T-helper 1 cell treated with Interleukin-12 subunit alpha and Interleukin-12 subunit beta and Interleukin-4 antibody, amounts not matched to agents 30 ng/mL and 1 ng/mL, for 36 hours (primary cell): ENCODE data around the gene HECTD4. TPM values are rescaled to one million over a fixed set of nuclear protein-coding genes. Genes with fewer than 3 reads are reported as not detected.

ENCODE experiments used
- intact Hi-C: fragments of 100-400 bp; cut with micrococcal nuclease; formaldehyde crosslinking; loops from one replicate; pipeline ENCODE4 v1.15.1; 2024
- total RNA-seq: library from RNA; stranded (reverse); gene quantifications from 2 replicates; pipeline ENCODE4 v1.2.3, GENCODE V29; 2022

HECTD4 gene
- total RNA-seq, 1 donor from 2014 or later = 52.8 TPM

- intact Hi-C loops = no loop called here
Observed at GRCh38 chr12:112180422-112180821, 201.8 kb downstream of the HECTD4 start.

- intact Hi-C loops = no loop called here
Observed at GRCh38 chr12:112179916-112180315, 202.3 kb downstream of the HECTD4 start.

- intact Hi-C loops = no loop called here
Observed at GRCh38 chr12:112179341-112179740, 202.9 kb downstream of the HECTD4 start.

- intact Hi-C loops = no loop called here
Observed at GRCh38 chr12:112178796-112179195, 203.4 kb downstream of the HECTD4 start.

GRCh38 chr12:112176321-112177010 lies 205.8 kb downstream of the HECTD4 start:
- intact Hi-C loops = no loop called here

GRCh38 chr12:112175361-112176155 lies 206.7 kb downstream of the HECTD4 start:
- intact Hi-C loops = no loop called here

GRCh38 chr12:112172556-112173324 lies 209.5 kb downstream of the HECTD4 start:
- intact Hi-C loops = no loop called here

- intact Hi-C loops = no loop called here
Observed at GRCh38 chr12:112170971-112171596, 211.1 kb downstream of the HECTD4 start.

- intact Hi-C loops = no loop called here
Observed at GRCh38 chr12:112170376-112170775, 211.9 kb downstream of the HECTD4 start.

GRCh38 chr12:112169966-112170365 lies 212.3 kb downstream of the HECTD4 start:
- intact Hi-C loops = no loop called here

- intact Hi-C loops = no loop called here
Observed at GRCh38 chr12:112169161-112169872, 212.9 kb downstream of the HECTD4 start.

GRCh38 chr12:112168561-112168971 lies 213.7 kb downstream of the HECTD4 start:
- intact Hi-C loops = no loop called here

- intact Hi-C loops = no loop called here
Observed at GRCh38 chr12:112167718-112168525, 214.3 kb downstream of the HECTD4 start.

- intact Hi-C loops = no loop called here
Observed at GRCh38 chr12:112167031-112167461, 215.2 kb downstream of the HECTD4 start.

- intact Hi-C loops = no loop called here
Observed at GRCh38 chr12:112166051-112167015, 215.9 kb downstream of the HECTD4 start.

GRCh38 chr12:112165624-112166023 lies 216.6 kb downstream of the HECTD4 start:
- intact Hi-C loops = no loop called here

GRCh38 chr12:112164011-112164660 lies 218.1 kb downstream of the HECTD4 start:
- intact Hi-C loops = no loop called here

GRCh38 chr12:112163471-112163991 lies 218.7 kb downstream of the HECTD4 start:
- intact Hi-C loops = no loop called here
